ENCODE data around the gene AJM1.

DNA sequence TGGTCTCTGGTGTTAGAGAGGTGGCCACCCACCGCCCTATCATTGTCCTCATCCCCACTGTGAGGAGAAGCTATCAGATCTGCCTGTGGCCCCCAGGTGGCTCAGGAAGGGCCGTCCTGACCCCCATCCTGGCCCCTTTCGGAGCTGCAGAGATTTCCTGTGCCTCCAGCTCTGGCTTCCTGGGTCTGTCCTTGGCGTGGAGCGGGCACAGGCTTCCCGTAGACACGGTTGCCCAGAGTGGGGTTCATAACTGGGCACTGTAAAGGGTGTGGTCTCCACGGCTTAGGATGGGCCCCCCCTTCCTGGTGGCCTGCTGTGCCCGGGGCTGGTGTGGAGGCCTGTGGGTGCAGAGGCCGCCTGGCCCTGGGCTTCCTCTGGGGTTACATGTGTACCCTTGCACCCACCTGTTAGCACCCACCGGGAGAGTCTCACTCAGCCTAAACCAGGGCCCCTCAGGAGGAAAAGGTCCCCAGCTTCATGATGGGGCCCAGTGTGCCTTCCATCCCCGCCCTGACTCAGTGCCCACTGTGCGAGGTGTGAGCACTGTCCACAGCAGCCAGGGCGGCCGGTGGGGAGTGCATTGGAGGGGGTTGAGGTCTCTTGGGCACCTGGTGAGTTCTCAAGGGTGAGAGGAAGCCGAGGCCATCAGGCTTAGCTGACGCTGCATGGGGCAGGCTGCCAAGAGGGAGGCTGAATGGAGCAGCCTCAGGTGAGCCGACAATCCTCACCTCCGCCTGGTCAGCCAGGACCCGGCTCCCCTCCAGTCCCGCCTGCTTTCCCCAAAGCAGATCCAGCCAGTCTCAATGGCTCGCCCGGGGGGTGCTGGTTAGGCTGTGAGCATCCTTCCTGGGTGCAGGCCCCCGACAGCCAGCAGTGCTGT is 15.3 kb upstream of the AJM1 start:
- TF ChIP-seq CTCF (IDR thresholded peaks at IDR 0.05) (no peak), EP300 (IDR thresholded peaks at IDR 0.05) (no peak)
